GM18505 (cell line): Measurements from ENCODE around the gene PCDH9.

ENCODE experiments used
- ATAC-seq: cut with Tn5 transposase; IDR thresholded peaks from one replicate; pipeline ENCODE4 v1.9.1; 2021; ENCODE audit not compliant: unreplicated experiment
- POLR2A ChIP-seq: IDR thresholded peaks from 4 replicates; pipeline ENCODE4 v1.6.1; 2011; ENCODE audit warnings: borderline replicate concordance; ENCODE audit not compliant: insufficient read depth, insufficient read length; ENCODE audit errors: extremely low read depth

Gene PCDH9

GRCh38 chr13:66518068-66518467, 712.1 kb downstream of the PCDH9 start:
- no peak for TF ChIP-seq POLR2A
- ATAC-seq: no peak

- no peak for TF ChIP-seq POLR2A
- no peak for ATAC-seq
Observed at GRCh38 chr13:66513728-66514127, 716.4 kb downstream of the PCDH9 start.

GRCh38 chr13:66509175-66509574, 721.0 kb downstream of the PCDH9 start:
- TF ChIP-seq POLR2A: no peak
- no peak for ATAC-seq

GRCh38 chr13:66508153-66508909, 721.8 kb downstream of the PCDH9 start:
- no peak for TF ChIP-seq POLR2A

GRCh38 chr13:66506979-66507378, 723.2 kb downstream of the PCDH9 start:
- no peak for TF ChIP-seq POLR2A
- ATAC-seq: peak; percentile 71

More at GRCh38 chr13:66508153-66508909, 721.8 kb downstream of the PCDH9 start:
- no peak for ATAC-seq

- TF ChIP-seq POLR2A: no peak
- ATAC-seq: no peak
Observed at GRCh38 chr13:66506051-66506777, 723.9 kb downstream of the PCDH9 start.

GRCh38 chr13:66503890-66504289, 726.2 kb downstream of the PCDH9 start:
- no peak for TF ChIP-seq POLR2A
- no peak for ATAC-seq

GRCh38 chr13:66501181-66501580, 729.0 kb downstream of the PCDH9 start:
- no peak for TF ChIP-seq POLR2A
- ATAC-seq: no peak

- ATAC-seq: peak; percentile 89
- TF ChIP-seq POLR2A: no peak
Observed at GRCh38 chr13:66492479-66492878, 737.7 kb downstream of the PCDH9 start.

- TF ChIP-seq POLR2A: no peak
- ATAC-seq: no peak
Observed at GRCh38 chr13:66491251-66491650, 738.9 kb downstream of the PCDH9 start.

GRCh38 chr13:66489586-66489985, 740.5 kb downstream of the PCDH9 start:
- ATAC-seq: no peak
- TF ChIP-seq POLR2A: no peak

GRCh38 chr13:66489172-66489571, 741.0 kb downstream of the PCDH9 start:
- no peak for TF ChIP-seq POLR2A

GRCh38 chr13:66483712-66484111, 746.4 kb downstream of the PCDH9 start:
- TF ChIP-seq POLR2A: no peak
- ATAC-seq: no peak

More at GRCh38 chr13:66489172-66489571, 741.0 kb downstream of the PCDH9 start:
- no peak for ATAC-seq

GRCh38 chr13:66482836-66483235, 747.3 kb downstream of the PCDH9 start:
- TF ChIP-seq POLR2A: no peak
- ATAC-seq: no peak
